Activated T-helper 17 cell treated with anti-CD3 and anti-CD28 coated beads, Interleukin-2, amount 50 U/mL, for 72 hours (primary cell): ENCODE results near the gene RIOK3. TPM values are rescaled to one million over a fixed set of nuclear protein-coding genes. Genes with fewer than 3 reads are reported as not detected.

Source experiments
- ATAC-seq: fragments of 150-1000 bp; cut with Tn5 transposase; replicated peaks from 2 replicates; pipeline ENCODE4 v1.10.0; 2021; ENCODE audit warnings: mild to moderate bottlenecking, moderate library complexity
- H3K27ac Mint-ChIP-seq: one replicate; pipeline ENCODE4 v1.8.0; 2022; ENCODE audit warnings: mixed read lengths
- H3K27me3 Mint-ChIP-seq: one replicate; pipeline ENCODE4 v1.8.0; 2022; ENCODE audit warnings: mixed read lengths
- H3K36me3 Mint-ChIP-seq: one replicate; pipeline ENCODE4 v1.8.0; 2022; ENCODE audit warnings: low read depth, mild to moderate bottlenecking, mixed read lengths
- H3K4me1 Mint-ChIP-seq: one replicate; pipeline ENCODE4 v1.8.0; 2022; ENCODE audit warnings: mixed read lengths
- H3K4me3 Mint-ChIP-seq: one replicate; pipeline ENCODE4 v1.8.0; 2022; ENCODE audit warnings: mild to moderate bottlenecking, mixed read lengths
- H3K9me3 Mint-ChIP-seq: one replicate; pipeline ENCODE4 v1.8.0; 2022; ENCODE audit warnings: mixed read lengths
- total RNA-seq, 2 donors: library from RNA; stranded (reverse); gene quantifications; one replicate each; pipeline ENCODE4 v1.2.3, GENCODE V29; 2022

Gene RIOK3
- total RNA-seq, 2 donors from 2014 or later, result 56.8 to 101 TPM

GRCh38 chr18:23519734-23520133 lies 66.6 kb downstream of the RIOK3 start:
- Mint-ChIP-seq H3K27me3 (no peaks in the 10 kb centered on the region), H3K36me3 (peaks cover 98% of the 10 kb centered on the region), H3K27ac (peak overlapping the region; percentile 36), H3K9me3 (no peaks in the 10 kb centered on the region), H3K4me3 (no peak overlapping the region), H3K4me1 (peaks cover 12% of the 10 kb centered on the region)
- no peak for ATAC-seq

- no peak for ATAC-seq
- no peak overlapping the region for H3K4me3 Mint-ChIP-seq
Observed at GRCh38 chr18:23521271-23521670, 68.2 kb downstream of the RIOK3 start.

GRCh38 chr18:23521907-23522306 lies 68.8 kb downstream of the RIOK3 start:
- H3K36me3 Mint-ChIP-seq, result peaks cover 96% of the 10 kb centered on the region
- no peak overlapping the region for H3K4me3 Mint-ChIP-seq
- no peaks in the 10 kb centered on the region for H3K9me3 Mint-ChIP-seq
- ATAC-seq, result no peak
- H3K4me1 Mint-ChIP-seq, result peaks cover 6% of the 10 kb centered on the region
- no peaks in the 10 kb centered on the region for H3K27me3 Mint-ChIP-seq
- peak overlapping the region; percentile 54 for H3K27ac Mint-ChIP-seq

More at GRCh38 chr18:23521271-23521670, 68.2 kb downstream of the RIOK3 start:
- Mint-ChIP-seq H3K27ac (peak overlapping the region; percentile 54), H3K27me3 (no peaks in the 10 kb centered on the region), H3K9me3 (no peaks in the 10 kb centered on the region), H3K4me1 (peaks cover 6% of the 10 kb centered on the region), H3K36me3 (peaks cover 96% of the 10 kb centered on the region)

GRCh38 chr18:23523429-23524212 lies 70.5 kb downstream of the RIOK3 start:
- Mint-ChIP-seq H3K36me3 (peaks cover 96% of the 10 kb centered on the region), H3K9me3 (no peaks in the 10 kb centered on the region), H3K27ac (peak overlapping the region; percentile 83), H3K4me1 (peaks cover 6% of the 10 kb centered on the region), H3K4me3 (no peak overlapping the region), H3K27me3 (no peaks in the 10 kb centered on the region)
- peak; percentile 46 for ATAC-seq

GRCh38 chr18:23524213-23524707 lies 71.2 kb downstream of the RIOK3 start:
- no peaks in the 10 kb centered on the region for H3K27me3 Mint-ChIP-seq
- no peak for ATAC-seq

GRCh38 chr18:23526501-23527063 lies 73.5 kb downstream of the RIOK3 start:
- H3K4me1 Mint-ChIP-seq, result peaks cover 13% of the 10 kb centered on the region
- H3K27ac Mint-ChIP-seq, result peak overlapping the region; percentile 56
- peaks cover 96% of the 10 kb centered on the region for H3K36me3 Mint-ChIP-seq
- no peaks in the 10 kb centered on the region for H3K9me3 Mint-ChIP-seq
- no peaks in the 10 kb centered on the region for H3K27me3 Mint-ChIP-seq
- no peak overlapping the region for H3K4me3 Mint-ChIP-seq
- no peak for ATAC-seq

More at GRCh38 chr18:23524213-23524707, 71.2 kb downstream of the RIOK3 start:
- H3K36me3 Mint-ChIP-seq, result peaks cover 96% of the 10 kb centered on the region
- no peak overlapping the region for H3K4me3 Mint-ChIP-seq
- peak overlapping the region; percentile 83 for H3K27ac Mint-ChIP-seq
- H3K4me1 Mint-ChIP-seq, result peaks cover 6% of the 10 kb centered on the region
- no peaks in the 10 kb centered on the region for H3K9me3 Mint-ChIP-seq

GRCh38 chr18:23528580-23529472 lies 75.7 kb downstream of the RIOK3 start:
- H3K9me3 Mint-ChIP-seq, result no peaks in the 10 kb centered on the region
- no peak for ATAC-seq
- no peaks in the 10 kb centered on the region for H3K27me3 Mint-ChIP-seq
- no peak overlapping the region for H3K4me3 Mint-ChIP-seq
- H3K27ac Mint-ChIP-seq, result peak overlapping the region; percentile 42
- H3K36me3 Mint-ChIP-seq, result peaks cover 96% of the 10 kb centered on the region
- peaks cover 10% of the 10 kb centered on the region for H3K4me1 Mint-ChIP-seq

GRCh38 chr18:23529604-23530003 lies 76.5 kb downstream of the RIOK3 start:
- Mint-ChIP-seq H3K27ac (peak overlapping the region; percentile 42), H3K36me3 (peaks cover 96% of the 10 kb centered on the region), H3K4me1 (peaks cover 7% of the 10 kb centered on the region), H3K4me3 (no peak overlapping the region), H3K27me3 (no peaks in the 10 kb centered on the region), H3K9me3 (no peaks in the 10 kb centered on the region)
- peak; percentile 94 for ATAC-seq

GRCh38 chr18:23530195-23530594 lies 77.1 kb downstream of the RIOK3 start:
- H3K27ac Mint-ChIP-seq, result peak overlapping the region; percentile 42
- H3K9me3 Mint-ChIP-seq, result no peaks in the 10 kb centered on the region
- peaks cover 7% of the 10 kb centered on the region for H3K4me1 Mint-ChIP-seq
- no peak for ATAC-seq
- H3K4me3 Mint-ChIP-seq, result no peak overlapping the region
- no peaks in the 10 kb centered on the region for H3K27me3 Mint-ChIP-seq
- peaks cover 98% of the 10 kb centered on the region for H3K36me3 Mint-ChIP-seq

GRCh38 chr18:23531912-23532311 lies 78.8 kb downstream of the RIOK3 start:
- Mint-ChIP-seq H3K36me3 (peaks cover 100% of the 10 kb centered on the region), H3K9me3 (no peaks in the 10 kb centered on the region), H3K4me3 (no peak overlapping the region), H3K4me1 (peaks cover 7% of the 10 kb centered on the region), H3K27ac (no peak overlapping the region), H3K27me3 (no peaks in the 10 kb centered on the region)
- ATAC-seq, result no peak

Other genes starting within 250 kb of the RIOK3 start
- gene RMC1, start 50.2 kb downstream of the RIOK3 start, total RNA-seq, result 10 to 100 TPM; 24.6 to 55.0 TPM
- gene NPC1, start 133.2 kb downstream of the RIOK3 start, total RNA-seq, result 10 to 100 TPM; 39.6 to 49.3 TPM
- not detected for gene ANKRD29, start 209.6 kb downstream of the RIOK3 start, total RNA-seq
- gene LAMA3, start 236.2 kb downstream of the RIOK3 start, total RNA-seq, result under 1 TPM; 0.11 to 0.24 TPM